Breast epithelium (tissue), 4 donors: Measurements from ENCODE around the gene FAM81B. TPM values are rescaled to one million over a fixed set of nuclear protein-coding genes. Genes with fewer than 3 reads are reported as not detected.
"Not testable (repeated sequence)": the region's sequence is repeated elsewhere in the genome, so short reads cannot be mapped to it uniquely, and the experiment has no call there.

Source experiments
- DNase-seq, 2 donors: peaks; one replicate each; pipeline ENCODE4 v3.0.0-alpha.2; 2019; ENCODE audit warnings: low spot score in 2 of 2
- H3K27ac ChIP-seq, 2 donors: fragments of 200-600 bp; sonication (generic) in 1 of 2; one replicate each; pipeline ENCODE4 v1.5.1; 2016 to 2019; ENCODE audit warnings: mild to moderate bottlenecking in 1 of 2
- H3K27me3 ChIP-seq, 2 donors: fragments of 200-600 bp; sonication (generic) in 1 of 2; one replicate each; pipeline versions ENCODE4 v1.5.1 to v1.6.0; 2017 to 2019; ENCODE audit warnings: control low read depth in 1 of 2, mild to moderate bottlenecking in 1 of 2
- H3K36me3 ChIP-seq: fragments of 200-600 bp; one replicate; pipeline ENCODE4 v1.5.1; 2019
- H3K4me1 ChIP-seq, 2 donors: fragments of 200-600 bp; sonication (generic); one replicate each; pipeline ENCODE4 v1.5.1; 2016 to 2019; ENCODE audit warnings: control low read depth in 1 of 2
- H3K4me3 ChIP-seq, 3 donors: fragments of 200-600 bp; sonication (generic); 1 replicate in 2 of 3; 2 replicates in 1 of 3; pipeline ENCODE4 v1.5.1; 2016 to 2019; ENCODE audit warnings: mild to moderate bottlenecking in 3 of 3, moderate library complexity in 2 of 3
- H3K9me3 ChIP-seq, 2 donors: fragments of 200-600 bp; sonication (generic) in 1 of 2; one replicate each; pipeline ENCODE4 v1.5.1; 2016 to 2019; ENCODE audit warnings: control low read depth in 1 of 2
- POLR2A ChIP-seq: fragments of 450-650 bp; IDR thresholded peaks from one replicate; pipeline ENCODE4 v1.6.1; 2016; ENCODE audit warnings: antibody characterized with exemption, mild to moderate bottlenecking, moderate library complexity
- POLR2AphosphoS5 ChIP-seq, 3 donors: sonication (generic); formaldehyde crosslinking; IDR thresholded peaks; one replicate each; pipeline ENCODE4 v1.6.1; 2017; ENCODE audit warnings: antibody characterized with exemption in 3 of 3
- intact Hi-C: fragments of 100-400 bp; cut with DNase I; formaldehyde crosslinking; loops from one replicate; pipeline ENCODE4 v1.15.1; 2023; ENCODE audit warnings: low total_unique reads
- total RNA-seq, 3 donors: library from RNA; depleted of rRNA; stranded (reverse); fragments of >200 nt; gene quantifications; one replicate each; pipeline ENCODE4 v1.1.0, GENCODE V29; 2016
- TF ChIP-seq, protein P1 (sequence below), 3 donors: fragments of 450-650 bp; IDR thresholded peaks; one replicate each; pipeline ENCODE4 v1.5.1; 2016 to 2017; ENCODE audit warnings: antibody characterized with exemption in 3 of 3, mild to moderate bottlenecking in 3 of 3, moderate library complexity in 3 of 3

The FAM81B gene, protein sequence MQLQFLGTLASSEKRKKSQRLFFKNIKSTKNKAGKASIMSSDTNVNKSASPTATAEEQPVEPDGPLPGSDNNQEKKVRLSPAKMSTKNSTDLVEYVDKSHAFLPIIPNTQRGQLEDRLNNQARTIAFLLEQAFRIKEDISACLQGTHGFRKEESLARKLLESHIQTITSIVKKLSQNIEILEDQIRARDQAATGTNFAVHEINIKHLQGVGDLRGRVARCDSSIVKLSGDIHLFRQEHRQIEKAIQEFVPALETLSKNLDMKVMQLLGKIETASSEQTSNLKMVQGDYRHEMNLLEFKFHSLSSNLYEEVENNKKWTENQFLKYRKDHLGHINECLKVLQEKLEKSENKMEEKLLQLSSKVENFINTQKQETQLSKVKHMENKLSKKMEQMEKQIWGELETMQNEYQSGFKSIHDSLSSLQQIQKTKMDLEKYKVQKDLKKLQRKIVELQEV
- total RNA-seq: 1 to 10 TPM in 1 of 3 donors, not detected in 2; 2.6 TPM

DNA sequence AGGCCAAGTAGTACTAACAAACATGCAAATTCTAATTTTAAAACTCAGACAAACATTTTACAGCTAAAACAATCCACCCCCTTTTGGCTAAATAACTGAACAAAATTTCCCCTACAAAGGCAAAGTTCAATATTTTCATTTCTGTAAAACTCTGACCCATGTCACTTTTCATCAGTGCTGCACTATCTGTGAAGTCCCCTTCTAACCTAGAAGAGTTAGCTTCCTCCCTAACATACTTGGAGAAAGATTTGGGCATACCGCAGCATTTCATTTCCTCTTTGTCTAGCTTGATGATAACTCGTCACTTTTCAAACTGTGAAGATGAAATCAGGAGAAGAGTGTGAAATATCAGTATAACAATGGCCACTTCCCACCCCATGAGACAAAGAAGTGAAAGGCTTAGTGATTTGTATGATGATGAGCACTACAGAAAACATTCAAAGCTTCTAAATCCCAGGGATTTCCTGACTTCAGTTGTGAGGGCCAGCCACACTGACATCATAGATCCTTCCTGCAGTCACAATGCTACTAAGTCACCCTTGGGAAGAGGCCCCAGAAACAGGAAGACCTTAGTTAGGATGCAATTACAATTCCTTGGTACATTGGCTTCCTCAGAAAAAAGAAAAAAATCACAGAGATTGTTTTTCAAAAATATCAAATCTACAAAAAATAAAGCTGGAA is at the start of gene FAM81B:
Gene FAM81B, plus strand, starts transcription at position 555 of the 681 bp plus-strand sequence. Its CDS starts 24 bp downstream, at position 579.
- no peaks in the 10 kb centered on the region for H3K27me3 ChIP-seq
- no peak within 1 kb of the TSS for H3K27ac ChIP-seq
- no peak for DNase-seq
- H3K9me3 ChIP-seq: no peaks in the 10 kb centered on the region
- TF ChIP-seq POLR2AphosphoS5 (IDR thresholded peaks at IDR 0.05) (no peak), POLR2A (no peak)
- TF ChIP-seq, protein P1, sequence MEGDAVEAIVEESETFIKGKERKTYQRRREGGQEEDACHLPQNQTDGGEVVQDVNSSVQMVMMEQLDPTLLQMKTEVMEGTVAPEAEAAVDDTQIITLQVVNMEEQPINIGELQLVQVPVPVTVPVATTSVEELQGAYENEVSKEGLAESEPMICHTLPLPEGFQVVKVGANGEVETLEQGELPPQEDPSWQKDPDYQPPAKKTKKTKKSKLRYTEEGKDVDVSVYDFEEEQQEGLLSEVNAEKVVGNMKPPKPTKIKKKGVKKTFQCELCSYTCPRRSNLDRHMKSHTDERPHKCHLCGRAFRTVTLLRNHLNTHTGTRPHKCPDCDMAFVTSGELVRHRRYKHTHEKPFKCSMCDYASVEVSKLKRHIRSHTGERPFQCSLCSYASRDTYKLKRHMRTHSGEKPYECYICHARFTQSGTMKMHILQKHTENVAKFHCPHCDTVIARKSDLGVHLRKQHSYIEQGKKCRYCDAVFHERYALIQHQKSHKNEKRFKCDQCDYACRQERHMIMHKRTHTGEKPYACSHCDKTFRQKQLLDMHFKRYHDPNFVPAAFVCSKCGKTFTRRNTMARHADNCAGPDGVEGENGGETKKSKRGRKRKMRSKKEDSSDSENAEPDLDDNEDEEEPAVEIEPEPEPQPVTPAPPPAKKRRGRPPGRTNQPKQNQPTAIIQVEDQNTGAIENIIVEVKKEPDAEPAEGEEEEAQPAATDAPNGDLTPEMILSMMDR (IDR thresholded peaks at IDR 0.05): no peak
- intact Hi-C loops: no loop called here
- H3K36me3 ChIP-seq: no peaks in the 10 kb centered on the region
- no peak within 1 kb of the TSS for H3K4me3 ChIP-seq
- no peaks in the 10 kb centered on the region for H3K4me1 ChIP-seq

DNA sequence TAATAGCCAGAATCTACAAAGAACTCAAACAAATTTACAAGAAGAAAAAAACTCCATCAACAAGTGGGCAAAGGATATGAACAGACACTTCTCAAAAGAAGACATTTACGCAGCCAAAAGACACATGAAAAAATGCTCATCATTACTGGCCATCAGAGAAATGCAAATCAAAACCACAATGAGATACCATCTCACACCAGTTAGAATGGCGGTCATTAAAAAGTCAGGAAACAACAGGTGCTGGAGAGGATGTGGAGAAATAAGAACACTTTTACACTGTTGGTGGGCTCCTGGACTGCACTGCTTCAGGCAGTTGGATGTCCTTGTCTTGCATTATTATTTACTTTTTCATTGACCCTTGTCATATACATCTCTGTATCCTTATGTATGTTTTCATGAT is 49.7 kb upstream of the FAM81B start:
- H3K4me3 ChIP-seq, H3K27me3 ChIP-seq, DNase-seq, H3K9me3 ChIP-seq, intact Hi-C loops, H3K4me1 ChIP-seq, H3K36me3 ChIP-seq, H3K27ac ChIP-seq: not testable (repeated sequence)

DNA sequence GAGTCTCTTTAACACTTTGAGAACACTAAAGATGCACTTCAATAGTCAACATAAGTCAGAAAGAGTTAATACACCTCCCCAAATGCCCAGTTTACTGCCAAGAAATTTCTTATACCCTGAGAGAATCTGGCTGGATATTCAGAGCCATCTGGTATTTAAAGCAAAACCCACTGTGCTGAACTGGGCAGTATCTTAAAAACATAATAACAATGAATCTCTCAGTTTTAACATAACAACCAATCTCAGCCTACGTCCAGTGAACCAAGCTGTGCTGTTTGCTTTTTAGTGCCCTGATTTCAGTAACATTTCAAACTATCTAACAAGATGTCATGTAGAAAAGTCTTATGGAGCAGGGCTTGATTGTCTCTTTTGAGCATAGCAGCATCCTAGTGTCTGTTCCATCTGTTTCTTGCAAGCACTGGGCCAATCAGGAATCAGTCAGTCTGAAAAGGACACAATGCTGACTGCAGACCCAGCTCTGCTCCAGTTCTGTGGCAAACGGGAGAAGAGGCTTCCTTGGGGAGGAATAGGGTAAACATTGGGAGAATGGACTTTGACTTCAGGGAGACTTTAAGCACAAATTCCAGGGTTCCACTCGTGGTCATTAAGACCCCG is 43.6 kb upstream of the FAM81B start:
- H3K4me3 ChIP-seq: no peak overlapping the region
- no peaks in the 10 kb centered on the region for H3K27me3 ChIP-seq
- no peak for DNase-seq
- peaks cover 0 to 3% of the 10 kb centered on the region in 2 donors for H3K9me3 ChIP-seq
- TF ChIP-seq, protein P1 (IDR thresholded peaks at IDR 0.05): no peak
- TF ChIP-seq POLR2A: no peak
- TF ChIP-seq POLR2AphosphoS5 (IDR thresholded peaks at IDR 0.05): no peak
- intact Hi-C loops: no loop called here
- H3K36me3 ChIP-seq: no peaks in the 10 kb centered on the region
- no peak overlapping the region for H3K27ac ChIP-seq
- no peaks in the 10 kb centered on the region for H3K4me1 ChIP-seq

DNA sequence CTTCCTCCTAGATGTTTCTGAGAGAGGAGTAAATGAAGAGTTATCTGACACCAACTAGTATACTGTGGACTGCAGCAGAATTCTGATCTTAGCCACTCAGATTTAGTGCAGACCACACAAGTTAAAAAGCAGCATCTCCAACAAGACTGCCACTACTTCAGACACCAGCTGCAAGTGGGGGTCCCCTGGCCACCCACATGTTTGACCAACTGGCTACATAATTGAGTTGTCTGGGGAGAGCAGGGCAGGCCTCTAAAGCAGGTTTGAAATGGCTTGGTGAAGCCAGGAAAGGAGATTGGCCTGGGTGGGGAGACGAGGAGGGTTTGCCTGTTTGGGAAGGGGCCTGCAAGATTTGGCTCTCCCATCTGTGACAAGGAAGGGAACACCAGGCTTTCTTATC is 40.5 kb upstream of the FAM81B start:
- TF ChIP-seq POLR2AphosphoS5 (IDR thresholded peaks at IDR 0.05) (no peak), POLR2A (no peak)
- TF ChIP-seq, protein P1 (IDR thresholded peaks at IDR 0.05): no peak
- H3K4me1 ChIP-seq: no peaks in the 10 kb centered on the region
- no peak overlapping the region for H3K27ac ChIP-seq
- no peaks in the 10 kb centered on the region for H3K27me3 ChIP-seq
- no peak overlapping the region for H3K4me3 ChIP-seq
- peaks cover 0 to 3% of the 10 kb centered on the region in 2 donors for H3K9me3 ChIP-seq
- DNase-seq: no peak
- intact Hi-C loops: loop anchor here (5.0 kb wide), 1 partner anchor 192 kb away; no protein-coding TSS in a partner anchor
- H3K36me3 ChIP-seq: no peaks in the 10 kb centered on the region

DNA sequence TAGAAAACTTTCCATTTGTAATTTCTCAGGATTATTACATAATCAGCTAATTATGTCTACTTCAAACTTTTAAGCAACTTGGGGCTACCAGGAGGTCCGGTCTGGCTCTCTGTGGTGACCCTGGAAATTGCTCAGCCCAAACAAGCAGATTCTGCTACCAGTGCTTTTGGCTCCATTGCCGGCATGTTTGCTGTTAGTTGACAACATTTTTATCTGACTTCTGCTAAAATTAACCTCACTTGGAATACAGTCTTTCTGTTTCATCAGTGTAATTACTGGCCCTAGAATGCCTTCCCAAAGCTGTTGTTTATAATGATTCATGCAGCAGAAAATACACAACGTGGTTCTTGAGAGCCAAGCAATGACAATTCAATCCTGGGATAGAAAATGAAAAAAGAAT is 38.5 kb upstream of the FAM81B start:
- H3K9me3 ChIP-seq: peaks cover 0 to 3% of the 10 kb centered on the region in 2 donors

More for the DNA sequence above, 38.5 kb upstream of the FAM81B start:
- TF ChIP-seq POLR2AphosphoS5 (IDR thresholded peaks at IDR 0.05): no peak
- TF ChIP-seq POLR2A: no peak
- TF ChIP-seq, protein P1 (IDR thresholded peaks at IDR 0.05): no peak
- H3K4me3 ChIP-seq: no peak overlapping the region
- no peaks in the 10 kb centered on the region for H3K27me3 ChIP-seq
- intact Hi-C loops: loop anchor here (5.0 kb wide), 1 partner anchor 190 kb away; no protein-coding TSS in a partner anchor
- no peaks in the 10 kb centered on the region for H3K4me1 ChIP-seq
- H3K27ac ChIP-seq: no peak overlapping the region
- no peak for DNase-seq
- no peaks in the 10 kb centered on the region for H3K36me3 ChIP-seq
